Astrocyte of the cerebellum (primary cell): ENCODE data around the gene YWHAE.
"Not testable (repeated sequence)": the region's sequence is repeated elsewhere in the genome, so short reads cannot be mapped to it uniquely, and the experiment has no call there.

Experiments used
- DNase-seq: peaks from one replicate; pipeline ENCODE4 v3.0.0-alpha.2; 2011; ENCODE audit warnings: low read depth
- H3K4me3 ChIP-seq: 2 replicates; pipeline ENCODE4 v1.5.1; 2011; ENCODE audit warnings: mild to moderate bottlenecking, low read depth, low read length, moderate library complexity
- CTCF ChIP-seq: IDR thresholded peaks from 2 replicates; pipeline ENCODE4 v1.5.1; 2012; ENCODE audit warnings: low read length, low read depth, moderate library complexity, mild to moderate bottlenecking; ENCODE audit errors: missing control alignments
- in situ Hi-C: cut with HindIII; loops from 2 replicates; pipeline ENCODE4 v1.10.0; 2017; ENCODE audit warnings: low sequenced_read_pairs

The YWHAE gene

GRCh38 chr17:1365445-1366039, 34.5 kb downstream of the YWHAE start:
- H3K4me3 ChIP-seq = no peak overlapping the region
- in situ Hi-C loops = no loop called here
- peak; percentile 72 for DNase-seq
- peak; percentile 87 for TF ChIP-seq CTCF

GRCh38 chr17:1362964-1363363, 37.1 kb downstream of the YWHAE start:
- no peak for TF ChIP-seq CTCF
- in situ Hi-C loops = no loop called here
- no peak overlapping the region for H3K4me3 ChIP-seq
- no peak for DNase-seq

GRCh38 chr17:1362065-1362848, 37.8 kb downstream of the YWHAE start:
- in situ Hi-C loops = no loop called here
- no peak overlapping the region for H3K4me3 ChIP-seq
- no peak for DNase-seq
- no peak for TF ChIP-seq CTCF

GRCh38 chr17:1360975-1361374, 39.0 kb downstream of the YWHAE start:
- in situ Hi-C loops = no loop called here
- no peak overlapping the region for H3K4me3 ChIP-seq
- no peak for TF ChIP-seq CTCF
- DNase-seq = no peak

GRCh38 chr17:1360315-1360714, 39.7 kb downstream of the YWHAE start:
- H3K4me3 ChIP-seq, DNase-seq, in situ Hi-C loops: not testable (repeated sequence)

- no peak overlapping the region for H3K4me3 ChIP-seq
- DNase-seq = no peak
- in situ Hi-C loops = no loop called here
- no peak for TF ChIP-seq CTCF
Observed at GRCh38 chr17:1354030-1354429, 46.0 kb downstream of the YWHAE start.

- H3K4me3 ChIP-seq, DNase-seq, in situ Hi-C loops: not testable (repeated sequence)
Observed at GRCh38 chr17:1352530-1352929, 47.5 kb downstream of the YWHAE start.
